Muscle of leg (tissue), 11 donors: ENCODE measurements around the gene CD24. TPM values are rescaled to one million over a fixed set of nuclear protein-coding genes. Genes with fewer than 3 reads are reported as not detected.
"Not testable (repeated sequence)": the region's sequence is repeated elsewhere in the genome, so short reads cannot be mapped to it uniquely, and the experiment has no call there.

Source experiments
- DNase-seq: peaks from one replicate; pipeline ENCODE4 v3.0.0; 2013
- H3K27ac ChIP-seq: one replicate; pipeline ENCODE4 v1.5.1; 2013; ENCODE audit warnings: mild to moderate bottlenecking, low read length, control low read depth
- H3K27me3 ChIP-seq: one replicate; pipeline ENCODE4 v1.6.1; 2013; ENCODE audit warnings: low read length; ENCODE audit not compliant: control insufficient read depth, insufficient read depth
- H3K36me3 ChIP-seq: one replicate; pipeline ENCODE4 v1.6.1; 2013; ENCODE audit warnings: low read length; ENCODE audit not compliant: control insufficient read depth, insufficient read depth
- H3K4me1 ChIP-seq: one replicate; pipeline ENCODE4 v1.6.1; 2013; ENCODE audit warnings: low read length; ENCODE audit not compliant: control insufficient read depth, insufficient read depth
- H3K4me3 ChIP-seq: one replicate; pipeline ENCODE4 v1.5.1; 2013; ENCODE audit warnings: low read length, control low read depth
- H3K9me3 ChIP-seq: replicated peaks from 2 replicates; pipeline ENCODE4 v1.6.1; 2013; ENCODE audit warnings: low read depth, low read length; ENCODE audit not compliant: control insufficient read depth
- WGBS: methylation state at CpG from one replicate; pipeline ENCODE4 v1.1.5; 2013; ENCODE audit warnings: missing lambda C conversion rate; ENCODE audit not compliant: insufficient coverage; 5-methylcytosine and 5-hydroxymethylcytosine counted together
- polyA plus RNA-seq, 8 donors: library from polyadenylated mRNA; unstranded; fragments of 120-200 nt; gene quantifications; one replicate each; pipeline versions ENCODE4 v1.2.1 to v1.2.3, GENCODE V29; 2013; ENCODE audit warnings: inconsistent platforms in 1 of 8, low replicate concordance in 1 of 8; ENCODE audit not compliant: insufficient read length in 8 of 8, insufficient read depth in 1 of 8
- total RNA-seq: library from RNA; stranded (reverse); fragments of 120-200 nt; gene quantifications from one replicate; pipeline ENCODE4 v1.2.4, GENCODE V29; 2013

Gene CD24
- total and polyA plus RNA-seq, 9 donors, result 9.4 to 62.3 (median 20.6) TPM

- H3K4me1 ChIP-seq, result peaks cover 14% of the 10 kb centered on the region
- no peak overlapping the region for H3K27ac ChIP-seq
- H3K4me3 ChIP-seq, result peak overlapping the region; percentile 43
- no peaks in the 10 kb centered on the region for H3K36me3 ChIP-seq
- H3K9me3 ChIP-seq, result no peaks in the 10 kb centered on the region
- H3K27me3 ChIP-seq, result peaks cover 55% of the 10 kb centered on the region
- peak; percentile 17 for DNase-seq
- under 1% methylated on average over 28 of the region's 49 CpGs for WGBS
Observed at GRCh38 chr6:106973018-106973835, 1.3 kb downstream of the CD24 start.

GRCh38 chr6:106972500-106972899, 2.0 kb downstream of the CD24 start:
- Histone ChIP-seq H3K27me3 (peaks cover 52% of the 10 kb centered on the region), H3K4me3 (no peak overlapping the region), H3K9me3 (no peaks in the 10 kb centered on the region), H3K27ac (no peak overlapping the region), H3K36me3 (no peaks in the 10 kb centered on the region), H3K4me1 (peaks cover 14% of the 10 kb centered on the region)
- WGBS, result 16% methylated on average over 5 of the region's 10 CpGs
- DNase-seq, result peak; percentile 7

DNA sequence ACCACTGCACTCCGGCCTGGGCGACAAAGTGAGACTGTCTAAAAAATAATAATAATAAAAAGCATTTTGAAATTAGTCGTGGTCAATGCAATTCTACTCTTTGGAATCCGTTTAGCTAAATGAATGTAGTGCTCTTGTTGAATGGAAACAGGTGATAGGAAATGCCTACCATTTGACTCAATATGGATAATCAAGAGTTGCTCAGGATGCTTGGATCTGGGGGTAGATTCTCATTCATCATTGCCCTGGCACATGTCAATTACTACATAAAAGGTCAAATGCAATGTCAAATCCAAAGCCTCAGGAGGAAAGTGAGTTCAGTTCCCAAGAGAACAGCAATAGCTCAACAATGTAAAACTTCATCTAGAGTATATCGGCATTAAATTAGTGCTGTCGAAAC, 3.8 kb downstream of the CD24 start:
- not testable (repeated sequence) for DNase-seq, H3K9me3 ChIP-seq, H3K36me3 ChIP-seq, H3K27ac ChIP-seq, H3K4me3 ChIP-seq
- Histone ChIP-seq H3K27me3 (peaks cover 39% of the 10 kb centered on the region), H3K4me1 (peaks cover 14% of the 10 kb centered on the region)
- no CpG with 5 or more reads among the region's 6 CpGs for WGBS

GRCh38 chr6:106967936-106968555, 6.5 kb downstream of the CD24 start:
- no peak for DNase-seq
- WGBS, result 75% methylated on average over 5 of the region's 9 CpGs
- Histone ChIP-seq H3K4me3 (no peak overlapping the region), H3K9me3 (no peaks in the 10 kb centered on the region), H3K27me3 (peaks cover 16% of the 10 kb centered on the region), H3K36me3 (no peaks in the 10 kb centered on the region), H3K27ac (no peak overlapping the region), H3K4me1 (no peaks in the 10 kb centered on the region)

DNA sequence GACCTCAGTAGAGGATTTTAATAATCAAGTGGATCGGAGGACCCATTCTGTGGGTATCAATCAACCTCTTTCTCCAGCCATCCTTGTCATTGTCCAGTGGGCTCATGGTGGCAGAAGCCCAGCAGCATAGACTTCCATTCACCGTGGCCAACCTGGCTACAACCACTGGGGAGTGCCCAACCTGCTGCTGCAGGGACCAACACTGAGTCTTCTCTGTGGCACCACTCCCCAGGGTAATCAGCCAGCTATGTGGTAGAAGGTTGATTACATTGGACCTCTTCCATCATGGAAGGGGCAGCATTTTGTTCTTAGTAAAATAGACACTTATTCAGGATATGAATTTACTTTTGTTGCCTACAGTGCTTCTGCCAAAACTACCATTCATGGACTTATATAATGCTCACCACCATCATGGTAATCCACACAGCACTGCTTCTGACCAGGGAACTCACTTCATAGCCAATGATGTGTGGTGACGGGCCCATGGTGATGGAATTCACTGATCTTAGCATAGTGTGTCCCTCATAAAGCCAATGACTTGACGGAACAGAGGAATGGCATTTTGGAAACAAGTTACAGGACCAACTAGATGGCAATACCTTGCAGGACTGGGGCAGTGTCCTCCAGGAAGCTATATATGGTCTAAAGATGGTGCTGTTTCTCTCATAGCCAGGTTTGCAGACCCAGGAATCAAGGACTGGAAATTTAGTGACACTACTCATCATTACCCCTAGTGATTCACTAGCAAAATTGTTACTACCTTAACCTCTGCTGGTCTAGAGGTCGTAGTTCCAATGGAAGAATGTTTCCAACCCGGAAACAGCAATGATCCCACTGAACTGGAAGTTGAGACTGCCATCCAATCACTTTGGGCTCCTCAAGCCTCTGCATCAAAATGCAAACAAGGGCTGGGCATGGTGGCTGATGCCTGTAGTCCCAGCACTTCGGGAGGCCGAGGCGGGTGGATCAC, 7.6 kb downstream of the CD24 start:
- H3K4me1 ChIP-seq, result no peaks in the 10 kb centered on the region

DNA sequence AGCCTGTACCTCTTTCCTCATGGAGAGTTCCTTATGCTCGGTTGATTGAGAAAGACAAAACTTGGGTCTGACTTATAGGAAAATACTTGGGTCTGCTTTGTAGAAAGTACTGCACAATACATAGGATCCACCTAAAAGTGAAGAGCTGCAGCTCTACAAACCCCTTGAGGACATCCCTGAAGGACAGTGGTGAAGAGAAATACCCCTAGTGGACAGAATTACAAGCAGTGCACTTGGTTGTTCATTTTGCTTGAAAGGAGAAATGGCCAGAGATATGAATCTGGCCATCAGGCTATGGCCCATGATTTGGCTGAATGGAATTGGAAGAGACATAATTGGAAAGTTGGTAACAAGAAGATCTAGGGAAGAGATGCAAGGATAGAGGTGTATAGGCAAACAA, 8.3 kb downstream of the CD24 start:
- no peaks in the 10 kb centered on the region for H3K9me3 ChIP-seq
- H3K4me3 ChIP-seq, result no peak overlapping the region
- no peaks in the 10 kb centered on the region for H3K36me3 ChIP-seq
- DNase-seq, result no peak
- no peaks in the 10 kb centered on the region for H3K4me1 ChIP-seq
- no peak overlapping the region for H3K27ac ChIP-seq
- no CpG with 5 or more reads among the region's 1 CpG for WGBS
- peaks cover 5% of the 10 kb centered on the region for H3K27me3 ChIP-seq

More for the DNA sequence above, 7.6 kb downstream of the CD24 start:
- no peak for DNase-seq
- no peak overlapping the region for H3K27ac ChIP-seq
- H3K36me3 ChIP-seq, result no peaks in the 10 kb centered on the region
- no peak overlapping the region for H3K4me3 ChIP-seq
- H3K27me3 ChIP-seq, result peaks cover 8% of the 10 kb centered on the region
- no peaks in the 10 kb centered on the region for H3K9me3 ChIP-seq
- WGBS, result 96% methylated on average over 5 of the region's 9 CpGs

- H3K36me3 ChIP-seq, result no peaks in the 10 kb centered on the region
- H3K27me3 ChIP-seq, result peaks cover 5% of the 10 kb centered on the region
- H3K9me3 ChIP-seq, result no peaks in the 10 kb centered on the region
- no peak overlapping the region for H3K27ac ChIP-seq
- no CpG with 5 or more reads among the region's 1 CpG for WGBS
- no peaks in the 10 kb centered on the region for H3K4me1 ChIP-seq
- no peak overlapping the region for H3K4me3 ChIP-seq
- DNase-seq, result no peak
Observed at GRCh38 chr6:106964954-106965353, 9.6 kb downstream of the CD24 start.

DNA sequence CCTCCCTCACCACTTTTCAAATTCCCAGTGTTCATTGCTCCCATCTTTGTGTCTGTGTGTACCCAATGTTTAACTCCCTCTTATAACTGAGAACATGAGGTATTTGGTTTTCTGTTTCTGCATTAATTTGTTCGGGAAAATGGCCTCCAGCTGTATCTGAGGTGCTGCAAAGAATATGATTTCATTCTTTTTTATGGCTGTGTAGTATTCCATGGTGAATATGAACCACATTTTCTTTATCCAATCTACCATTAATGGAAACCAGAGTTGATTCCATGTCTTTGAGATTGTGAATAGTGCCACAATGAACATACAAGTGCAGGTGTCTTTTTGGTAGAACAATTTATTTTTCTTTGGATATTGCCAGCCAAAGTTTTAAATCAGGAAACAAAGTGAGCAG, 10.4 kb downstream of the CD24 start:
- no peaks in the 10 kb centered on the region for H3K9me3 ChIP-seq
- peaks cover 2% of the 10 kb centered on the region for H3K27me3 ChIP-seq
- no peaks in the 10 kb centered on the region for H3K36me3 ChIP-seq
- no peak overlapping the region for H3K27ac ChIP-seq
- H3K4me3 ChIP-seq, result no peak overlapping the region
- no peaks in the 10 kb centered on the region for H3K4me1 ChIP-seq
- WGBS, result no CpG with 5 or more reads among the region's 1 CpG
- no peak for DNase-seq

DNA sequence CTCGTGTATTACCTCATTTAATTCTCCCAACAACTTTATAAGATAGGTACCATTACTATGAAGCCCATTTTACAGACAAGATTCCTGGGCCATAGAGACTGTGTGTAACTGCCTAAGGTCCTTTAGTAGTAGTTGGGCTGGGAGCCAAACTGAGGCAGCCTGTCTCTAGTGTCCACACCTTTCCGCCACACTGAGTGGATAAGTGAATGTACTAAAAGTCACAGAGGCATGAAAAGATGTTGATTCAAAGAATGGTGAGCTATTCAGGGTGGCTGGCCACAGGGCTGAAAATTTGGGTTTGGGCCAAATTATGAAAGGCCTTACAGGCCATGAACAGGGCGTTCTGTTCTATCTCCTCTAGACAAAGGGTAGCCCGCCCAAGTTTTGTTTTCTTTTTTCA, 11.0 kb downstream of the CD24 start:
- H3K27ac ChIP-seq, result no peak overlapping the region
- H3K27me3 ChIP-seq, result no peaks in the 10 kb centered on the region
- no peaks in the 10 kb centered on the region for H3K9me3 ChIP-seq
- no peak overlapping the region for H3K4me3 ChIP-seq
- no peaks in the 10 kb centered on the region for H3K36me3 ChIP-seq
- H3K4me1 ChIP-seq, result no peaks in the 10 kb centered on the region
- WGBS, result 80% methylated on average over 2 of the region's 4 CpGs
- no peak for DNase-seq

GRCh38 chr6:106961801-106962200, 12.7 kb downstream of the CD24 start:
- no CpG with 5 or more reads among the region's 2 CpGs for WGBS
- Histone ChIP-seq H3K27ac (no peak overlapping the region), H3K4me1 (no peaks in the 10 kb centered on the region), H3K36me3 (no peaks in the 10 kb centered on the region), H3K27me3 (no peaks in the 10 kb centered on the region), H3K9me3 (no peaks in the 10 kb centered on the region), H3K4me3 (no peak overlapping the region)
- no peak for DNase-seq
